Psoas muscle (tissue), 8 donors: ENCODE measurements around the gene EGFL6. TPM values are rescaled to one million over a fixed set of nuclear protein-coding genes. Genes with fewer than 3 reads are reported as not detected.
"Not testable (repeated sequence)": the region's sequence is repeated elsewhere in the genome, so short reads cannot be mapped to it uniquely, and the experiment has no call there.

Source experiments
- ATAC-seq, 4 donors: fragments of 200-7000 bp; cut with Tn5 transposase; one replicate each; pipeline ENCODE4 v1.9.1; 2020; ENCODE audit warnings: moderate library complexity in 3 of 4, mild to moderate bottlenecking in 2 of 4
- DNase-seq, 2 donors: peaks; one replicate each; pipeline ENCODE4 v3.0.0-alpha.2; 2020
- H3K27ac ChIP-seq: fragments of 200-600 bp; one replicate; pipeline ENCODE4 v1.8.0; 2022
- H3K27me3 ChIP-seq, 3 donors: fragments of 200-600 bp in 1 of 3; one replicate each; pipeline versions ENCODE4 v1.6.1 to v1.8.0; 2013 to 2022; ENCODE audit warnings: low read length in 2 of 3, mild to moderate bottlenecking in 2 of 3, moderate library complexity in 1 of 3; ENCODE audit not compliant: insufficient read depth in 3 of 3
- H3K36me3 ChIP-seq, 2 donors: fragments of 200-600 bp in 1 of 2; one replicate each; pipeline versions ENCODE4 v1.6.1 to v1.8.0; 2013 to 2022; ENCODE audit warnings: low read depth in 1 of 2, mild to moderate bottlenecking in 1 of 2, moderate library complexity in 1 of 2; ENCODE audit not compliant: insufficient read depth in 1 of 2
- H3K4me1 ChIP-seq: fragments of 200-600 bp; one replicate; pipeline ENCODE4 v1.8.0; 2022
- H3K4me3 ChIP-seq: fragments of 200-600 bp; one replicate; pipeline ENCODE4 v1.8.0; 2022; ENCODE audit warnings: mild to moderate bottlenecking
- H3K9me3 ChIP-seq: fragments of 200-600 bp; one replicate; pipeline ENCODE4 v1.8.0; 2022
- WGBS, 3 donors: extraction: QIAGEN DNeasy Blood & Tissue Kit; methylation state at CpG; one replicate each; pipeline versions ENCODE4 v1.1.6 to v1.1.7; 2013; 5-methylcytosine and 5-hydroxymethylcytosine counted together
- intact Hi-C, 2 donors: fragments of 100-400 bp; cut with DNase I; formaldehyde crosslinking; loops; one replicate each; pipeline versions ENCODE4 v1.11.0 to v1.14.2; 2022
- polyA plus RNA-seq, 3 donors: library from polyadenylated mRNA; stranded (reverse); fragments of 200-250 nt; gene quantifications; one replicate each; pipeline ENCODE4 v1.2.3, GENCODE V29; 2013
- total RNA-seq, 4 donors: library from RNA; stranded (reverse); fragmentation: NEBNext Ultra II Directional in 2 of 4; extraction: Animal tissue kit (Norgen Biotek cat#: 25700) in 2 of 4; gene quantifications; one replicate each; pipeline versions ENCODE4 v1.2.1 to v1.2.4, GENCODE V29; 2021 to 2023
- TF ChIP-seq, protein P1 (sequence below): fragments of 200-600 bp; IDR thresholded peaks from one replicate; pipeline ENCODE4 v1.8.0; 2022; ENCODE audit warnings: antibody characterized with exemption
- donor health status: healthy with polysubstance abuse.
- donor health status: DM: no; HTN: no; CAD: no; lungs with moderate emphysema.
- donor health status: Bipolar disorder and iron deficiency.
- donor health status: healthy.
- donor health status: DM: yes; HTN: yes; CAD: no.
- donor health status: DM: no; HTN: no; CAD: no.
- donor health status: DM: no; HTN: no; CAD: no.
- donor health status: DM: yes; HTN: yes; CAD: no.

Gene EGFL6
- total and polyA plus RNA-seq, 7 donors: 0.17 TPM; not detected in 6

DNA sequence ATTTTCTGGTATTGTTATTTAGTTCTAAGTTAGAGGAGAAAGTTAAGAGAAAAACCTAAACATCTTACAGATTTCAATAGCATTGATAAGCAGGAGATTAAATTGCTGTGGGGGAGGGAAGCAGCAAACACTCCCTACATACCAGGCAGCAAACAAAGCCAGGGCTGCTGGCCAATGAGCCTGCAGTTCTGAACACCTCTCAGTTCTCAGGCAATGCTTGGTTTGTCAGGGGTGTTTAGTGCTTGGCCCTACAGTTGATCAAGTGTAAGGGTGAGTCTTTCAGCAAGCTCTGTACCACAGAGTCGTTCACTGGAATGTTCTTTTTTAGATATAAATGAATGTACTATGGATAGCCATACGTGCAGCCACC is 38.6 kb downstream of the EGFL6 start:
- DNase-seq (no peak), ATAC-seq (no peak)
- Histone ChIP-seq H3K4me1 (no peaks in the 10 kb centered on the region), H3K4me3 (no peak overlapping the region), H3K27me3 (peaks cover 0 to 14% (median 0%) of the 10 kb centered on the region in 3 donors), H3K9me3 (no peaks in the 10 kb centered on the region), H3K36me3 (no peaks in the 10 kb centered on the region), H3K27ac (no peak overlapping the region)
- WGBS, 3 donors: 50 to 69% (median 51%) methylated on average over 2 of the region's 2 CpGs
- intact Hi-C loops: no loop called here
- TF ChIP-seq, protein P1, sequence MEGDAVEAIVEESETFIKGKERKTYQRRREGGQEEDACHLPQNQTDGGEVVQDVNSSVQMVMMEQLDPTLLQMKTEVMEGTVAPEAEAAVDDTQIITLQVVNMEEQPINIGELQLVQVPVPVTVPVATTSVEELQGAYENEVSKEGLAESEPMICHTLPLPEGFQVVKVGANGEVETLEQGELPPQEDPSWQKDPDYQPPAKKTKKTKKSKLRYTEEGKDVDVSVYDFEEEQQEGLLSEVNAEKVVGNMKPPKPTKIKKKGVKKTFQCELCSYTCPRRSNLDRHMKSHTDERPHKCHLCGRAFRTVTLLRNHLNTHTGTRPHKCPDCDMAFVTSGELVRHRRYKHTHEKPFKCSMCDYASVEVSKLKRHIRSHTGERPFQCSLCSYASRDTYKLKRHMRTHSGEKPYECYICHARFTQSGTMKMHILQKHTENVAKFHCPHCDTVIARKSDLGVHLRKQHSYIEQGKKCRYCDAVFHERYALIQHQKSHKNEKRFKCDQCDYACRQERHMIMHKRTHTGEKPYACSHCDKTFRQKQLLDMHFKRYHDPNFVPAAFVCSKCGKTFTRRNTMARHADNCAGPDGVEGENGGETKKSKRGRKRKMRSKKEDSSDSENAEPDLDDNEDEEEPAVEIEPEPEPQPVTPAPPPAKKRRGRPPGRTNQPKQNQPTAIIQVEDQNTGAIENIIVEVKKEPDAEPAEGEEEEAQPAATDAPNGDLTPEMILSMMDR: no peak

DNA sequence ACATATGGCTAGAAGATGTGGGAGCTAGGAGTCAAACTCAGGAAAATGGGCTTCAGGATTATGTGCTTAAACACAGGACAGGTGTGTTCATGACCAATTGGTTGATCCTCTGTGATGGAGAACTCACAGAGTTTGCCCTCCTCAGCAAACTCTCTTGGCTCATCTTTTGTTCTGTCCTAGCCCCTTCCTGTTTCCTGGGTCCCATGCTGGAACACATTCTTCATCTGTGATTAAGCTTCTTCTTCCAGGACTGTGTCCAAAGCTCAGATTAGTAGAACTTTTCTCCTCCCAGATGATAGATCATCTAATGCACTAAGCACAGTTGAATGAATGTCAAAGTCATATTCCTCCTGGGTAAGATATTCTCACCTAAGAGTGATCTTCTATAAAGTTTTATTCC is 44.8 kb downstream of the EGFL6 start:
- Histone ChIP-seq H3K27ac (no peak overlapping the region), H3K9me3 (no peaks in the 10 kb centered on the region), H3K36me3 (no peaks in the 10 kb centered on the region), H3K27me3 (peaks cover 0 to 23% (median 0%) of the 10 kb centered on the region in 3 donors), H3K4me1 (no peaks in the 10 kb centered on the region), H3K4me3 (no peak overlapping the region)
- intact Hi-C loops: no loop called here
- no peak for ATAC-seq
- TF ChIP-seq, protein P1: no peak
- DNase-seq: no peak

DNA sequence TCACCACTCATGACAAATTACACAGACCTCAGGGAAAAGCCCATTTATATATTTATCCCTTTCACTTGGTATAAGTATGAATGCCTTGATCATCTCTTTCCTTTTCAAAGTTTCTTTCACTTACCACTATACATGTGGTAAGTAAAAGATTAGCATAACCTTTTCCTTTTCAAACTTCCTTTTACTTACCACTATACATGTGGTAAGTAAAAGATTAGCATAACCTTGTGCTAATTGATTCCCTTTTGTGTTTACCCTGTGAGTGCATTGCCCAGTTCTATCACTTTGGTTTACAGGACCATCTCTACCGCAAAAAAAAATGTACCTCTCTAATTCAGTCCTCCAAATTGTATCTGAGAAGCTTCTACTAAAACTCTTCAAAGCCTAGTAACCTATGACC is 50.8 kb downstream of the EGFL6 start:
- Histone ChIP-seq H3K27me3 (peaks cover 0 to 32% (median 0%) of the 10 kb centered on the region in 3 donors), H3K27ac (no peak overlapping the region), H3K4me3 (no peak overlapping the region), H3K36me3 (no peaks in the 10 kb centered on the region), H3K4me1 (no peaks in the 10 kb centered on the region), H3K9me3 (no peaks in the 10 kb centered on the region)
- ATAC-seq (no peak), DNase-seq (no peak)
- intact Hi-C loops: no loop called here
- 6 to 24% (median 17%) methylated on average over 1 of the region's 1 CpG for WGBS, 3 donors
- TF ChIP-seq, protein P1: no peak

DNA sequence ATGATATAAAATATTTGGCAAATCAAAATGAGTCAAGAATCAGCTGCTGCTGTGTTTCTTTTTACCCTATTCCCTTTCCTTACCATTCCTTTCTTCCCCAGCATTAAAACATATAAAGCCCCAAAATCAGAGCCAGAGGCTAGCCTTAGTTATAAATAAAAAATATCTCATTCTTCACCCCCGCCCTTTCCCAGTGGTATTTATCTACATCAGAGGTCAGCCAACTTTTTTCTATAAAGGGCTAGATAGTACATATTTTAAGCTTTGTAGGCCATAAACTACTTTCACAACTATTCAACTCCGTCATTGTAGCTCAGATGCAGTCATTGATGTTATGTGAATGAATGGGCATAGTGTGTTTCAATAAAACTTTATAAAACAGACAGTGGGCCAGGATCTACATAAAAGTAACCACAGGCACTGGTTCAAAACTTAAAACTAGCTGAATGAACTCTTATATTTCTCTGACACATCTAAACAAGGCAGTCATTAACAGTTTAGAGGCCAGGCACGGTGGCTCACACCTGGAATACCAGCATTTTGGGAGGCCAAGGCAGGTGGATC is 53.1 kb downstream of the EGFL6 start:
- 67 to 74% (median 70%) methylated on average over 3 of the region's 3 CpGs for WGBS, 3 donors
- no peaks in the 10 kb centered on the region for H3K4me1 ChIP-seq
- intact Hi-C loops: no loop called here
- DNase-seq (no peak), ATAC-seq (no peak)
- H3K36me3 ChIP-seq: no peaks in the 10 kb centered on the region
- no peak overlapping the region for H3K4me3 ChIP-seq
- H3K9me3 ChIP-seq: no peaks in the 10 kb centered on the region
- H3K27ac ChIP-seq: no peak overlapping the region
- TF ChIP-seq, protein P1: no peak
- H3K27me3 ChIP-seq: peaks cover 0 to 33% (median 0%) of the 10 kb centered on the region in 3 donors

DNA sequence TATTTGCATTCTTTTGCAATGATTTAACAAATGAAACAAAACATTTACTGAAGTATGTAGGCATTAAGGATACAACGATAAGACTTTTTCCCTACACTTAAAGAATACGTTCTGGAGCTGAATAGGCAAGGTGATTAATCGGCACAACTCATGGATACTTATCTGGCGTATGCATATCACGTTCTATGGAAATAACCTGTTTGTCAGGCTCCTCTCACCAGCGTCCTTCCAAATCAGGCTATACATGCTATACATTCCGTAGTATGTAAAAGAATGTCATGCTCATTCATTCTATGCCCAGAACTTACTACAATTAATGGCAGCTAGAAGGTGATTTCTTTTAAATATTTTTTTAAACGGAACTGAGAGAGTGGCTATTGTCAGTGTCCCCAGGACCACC is 57.9 kb downstream of the EGFL6 start:
- intact Hi-C loops: no loop called here
- no peak overlapping the region for H3K27ac ChIP-seq
- H3K9me3 ChIP-seq: no peaks in the 10 kb centered on the region
- peaks cover 0 to 11% (median 0%) of the 10 kb centered on the region in 3 donors for H3K27me3 ChIP-seq
- DNase-seq: no peak
- H3K4me3 ChIP-seq: no peak overlapping the region
- H3K4me1 ChIP-seq: no peaks in the 10 kb centered on the region
- no peak for ATAC-seq
- 82 to 86% (median 85%) methylated on average over 8 of the region's 8 CpGs for whole genome bisulfite sequencing, 3 donors
- H3K36me3 ChIP-seq: no peaks in the 10 kb centered on the region
- TF ChIP-seq, protein P1: no peak

DNA sequence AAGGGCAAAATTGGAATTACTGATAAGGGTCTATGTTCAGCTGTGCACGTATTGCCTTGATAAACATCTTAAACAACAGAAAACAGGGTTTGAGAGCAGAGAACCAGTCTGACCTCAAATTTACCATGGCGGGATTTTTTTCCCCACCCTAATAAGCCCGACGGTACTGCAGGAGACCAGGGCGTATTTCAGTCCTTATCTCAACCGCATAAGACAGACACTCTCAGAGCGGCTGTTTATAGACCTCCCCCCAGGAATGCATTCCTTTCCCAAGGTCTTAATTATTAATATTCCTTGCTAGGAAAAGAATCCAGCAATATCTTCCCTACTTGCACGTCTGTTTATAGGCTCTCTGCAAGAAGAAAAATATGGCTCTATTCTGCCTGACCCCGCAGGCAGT is 67.8 kb downstream of the EGFL6 start:
- peaks cover 0 to 31% (median 0%) of the 10 kb centered on the region in 3 donors for H3K27me3 ChIP-seq
- DNase-seq, ATAC-seq, intact Hi-C loops, H3K36me3 ChIP-seq, H3K4me3 ChIP-seq, H3K27ac ChIP-seq, H3K9me3 ChIP-seq, H3K4me1 ChIP-seq: not testable (repeated sequence)
- 85 to 97% (median 95%) methylated on average over 9 of the region's 9 CpGs for WGBS, 3 donors
